ENCODE data around the gene PDZRN3.

Gene PDZRN3

DNA sequence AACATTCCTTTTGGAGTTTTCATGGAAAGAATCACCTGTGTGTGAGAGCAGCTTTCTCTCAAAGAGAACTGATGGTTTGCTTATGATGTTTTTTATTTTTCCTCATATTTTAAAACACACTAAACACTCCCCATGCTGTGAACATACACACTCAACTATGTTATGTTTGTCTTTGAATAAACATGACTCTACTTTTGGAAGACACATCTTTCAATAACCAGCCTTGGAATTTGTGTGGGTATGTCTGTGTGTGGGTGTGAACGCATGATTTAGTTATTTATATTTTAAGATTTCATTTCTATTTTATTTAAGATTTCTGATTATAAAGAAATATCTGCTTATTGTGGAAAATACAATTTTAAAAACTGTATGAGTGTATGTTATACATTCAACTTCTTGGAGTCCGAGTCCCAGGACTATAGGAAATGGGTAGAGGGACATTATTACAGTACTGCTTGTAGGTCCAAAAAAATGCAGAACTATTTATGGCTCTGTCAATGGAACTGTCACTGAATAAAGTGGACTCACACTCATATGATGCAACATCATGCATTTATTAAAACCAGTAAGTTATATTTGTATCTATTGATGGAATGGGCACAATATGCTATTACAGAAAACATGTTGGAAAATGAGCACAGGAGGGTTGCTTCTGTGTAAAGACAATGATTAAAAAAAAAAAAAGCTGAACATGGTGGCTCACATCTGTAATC, 43.5 kb downstream of the PDZRN3 start:
- no peak for ATAC-seq
- TF ChIP-seq ZFP30 (CRISPR knock-in tag; IDR thresholded peaks at IDR 0.05), result no peak
- TF ChIP-seq ZC3H10 (CRISPR knock-in tag; IDR thresholded peaks at IDR 0.05), result no peak
- no peak for TF ChIP-seq CSDC2 (CRISPR knock-in tag; IDR thresholded peaks at IDR 0.05)
- no peak for TF ChIP-seq ZNF70 (CRISPR knock-in tag; IDR thresholded peaks at IDR 0.05)
- no peak for TF ChIP-seq GLIS3 (CRISPR knock-in tag; IDR thresholded peaks at IDR 0.05)
- no peak for TF ChIP-seq ZNF8 (CRISPR knock-in tag; IDR thresholded peaks at IDR 0.05)
- TF ChIP-seq POU6F1 (CRISPR knock-in tag; IDR thresholded peaks at IDR 0.05; ENCODE audit: borderline replicate concordance, low read depth), result no peak
- no peak for TF ChIP-seq ZNF565 (CRISPR knock-in tag; conservative IDR thresholded peaks at IDR 0.05; ENCODE audit: low read depth)
- TF ChIP-seq ISL1 (CRISPR knock-in tag; IDR thresholded peaks at IDR 0.05), result no peak
- no peak for TF ChIP-seq SNAI2 (CRISPR knock-in tag; IDR thresholded peaks at IDR 0.05)
- no peak for TF ChIP-seq TOX (CRISPR knock-in tag; IDR thresholded peaks at IDR 0.05; ENCODE audit: borderline replicate concordance)
- TF ChIP-seq TCF4 (CRISPR knock-in tag; IDR thresholded peaks at IDR 0.05; ENCODE audit: borderline replicate concordance), result no peak
- TF ChIP-seq PPARA (CRISPR knock-in tag; IDR thresholded peaks at IDR 0.05; ENCODE audit: borderline replicate concordance), result no peak
- no peak for TF ChIP-seq ARNTL (CRISPR knock-in tag; IDR thresholded peaks at IDR 0.05; ENCODE audit: borderline replicate concordance, low read depth)
- TF ChIP-seq, protein P1, sequence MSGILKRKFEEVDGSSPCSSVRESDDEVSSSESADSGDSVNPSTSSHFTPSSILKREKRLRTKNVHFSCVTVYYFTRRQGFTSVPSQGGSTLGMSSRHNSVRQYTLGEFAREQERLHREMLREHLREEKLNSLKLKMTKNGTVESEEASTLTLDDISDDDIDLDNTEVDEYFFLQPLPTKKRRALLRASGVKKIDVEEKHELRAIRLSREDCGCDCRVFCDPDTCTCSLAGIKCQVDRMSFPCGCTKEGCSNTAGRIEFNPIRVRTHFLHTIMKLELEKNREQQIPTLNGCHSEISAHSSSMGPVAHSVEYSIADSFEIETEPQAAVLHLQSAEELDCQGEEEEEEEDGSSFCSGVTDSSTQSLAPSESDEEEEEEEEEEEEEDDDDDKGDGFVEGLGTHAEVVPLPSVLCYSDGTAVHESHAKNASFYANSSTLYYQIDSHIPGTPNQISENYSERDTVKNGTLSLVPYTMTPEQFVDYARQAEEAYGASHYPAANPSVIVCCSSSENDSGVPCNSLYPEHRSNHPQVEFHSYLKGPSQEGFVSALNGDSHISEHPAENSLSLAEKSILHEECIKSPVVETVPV (CRISPR knock-in tag; IDR thresholded peaks at IDR 0.05), result no peak
- TF ChIP-seq TSHZ2 (CRISPR knock-in tag; IDR thresholded peaks at IDR 0.05), result no peak
- no peak for TF ChIP-seq CREB5 (CRISPR knock-in tag; IDR thresholded peaks at IDR 0.05; ENCODE audit: low read depth)

DNA sequence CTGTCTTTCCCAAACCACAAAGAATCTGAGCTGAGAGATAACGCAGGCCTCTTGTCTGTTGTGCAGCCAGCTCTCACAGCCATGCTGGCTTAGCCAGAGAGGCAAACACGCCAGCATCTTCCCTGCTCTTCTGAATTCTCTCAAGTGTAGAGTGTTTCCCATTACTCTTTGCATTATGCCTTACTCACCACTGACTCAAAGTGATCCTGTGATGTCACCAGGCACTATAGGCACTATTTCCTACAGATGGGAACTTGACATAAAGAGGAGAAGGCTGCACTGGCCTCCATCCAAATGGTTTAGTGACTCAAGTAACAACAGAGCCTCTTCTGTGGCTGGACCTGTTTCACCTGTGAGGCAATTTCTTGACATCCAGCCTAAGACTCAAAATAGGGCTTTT, 44.4 kb downstream of the PDZRN3 start:
- peak; percentile 88 for ATAC-seq
- TF ChIP-seq CSDC2 (CRISPR knock-in tag; IDR thresholded peaks at IDR 0.05) (peak; percentile 46; the same call in 1 of the 2 replicates), TOX (CRISPR knock-in tag; IDR thresholded peaks at IDR 0.05; ENCODE audit: borderline replicate concordance) (peak; percentile 82; the same call in 1 of the 2 replicates), ZNF70 (CRISPR knock-in tag; IDR thresholded peaks at IDR 0.05) (no peak), OSR1 (CRISPR knock-in tag; IDR thresholded peaks at IDR 0.05) (no peak), GLIS3 (CRISPR knock-in tag; IDR thresholded peaks at IDR 0.05) (0 out of 2 replicates have a peak, but pooled peaks have one; percentile 30), ZFP3 (CRISPR knock-in tag; IDR thresholded peaks at IDR 0.05) (peak; percentile 40; the same call in 1 of the 2 replicates), ZNF565 (CRISPR knock-in tag; conservative IDR thresholded peaks at IDR 0.05; ENCODE audit: low read depth) (no peak), ZFP30 (CRISPR knock-in tag; IDR thresholded peaks at IDR 0.05) (no peak), POU6F1 (CRISPR knock-in tag; IDR thresholded peaks at IDR 0.05; ENCODE audit: borderline replicate concordance, low read depth) (no peak), RARB (CRISPR knock-in tag; IDR thresholded peaks at IDR 0.05) (0 out of 2 replicates have a peak, but pooled peaks have one; percentile 36), ARNTL (CRISPR knock-in tag; IDR thresholded peaks at IDR 0.05; ENCODE audit: borderline replicate concordance, low read depth) (no peak), TSHZ2 (CRISPR knock-in tag; IDR thresholded peaks at IDR 0.05) (no peak), ISL1 (CRISPR knock-in tag; IDR thresholded peaks at IDR 0.05) (peak; percentile 84), ZC3H10 (CRISPR knock-in tag; IDR thresholded peaks at IDR 0.05) (no peak), BACH2 (CRISPR knock-in tag; IDR thresholded peaks at IDR 0.05; ENCODE audit: borderline replicate concordance) (no peak)
- TF ChIP-seq, protein P2, sequence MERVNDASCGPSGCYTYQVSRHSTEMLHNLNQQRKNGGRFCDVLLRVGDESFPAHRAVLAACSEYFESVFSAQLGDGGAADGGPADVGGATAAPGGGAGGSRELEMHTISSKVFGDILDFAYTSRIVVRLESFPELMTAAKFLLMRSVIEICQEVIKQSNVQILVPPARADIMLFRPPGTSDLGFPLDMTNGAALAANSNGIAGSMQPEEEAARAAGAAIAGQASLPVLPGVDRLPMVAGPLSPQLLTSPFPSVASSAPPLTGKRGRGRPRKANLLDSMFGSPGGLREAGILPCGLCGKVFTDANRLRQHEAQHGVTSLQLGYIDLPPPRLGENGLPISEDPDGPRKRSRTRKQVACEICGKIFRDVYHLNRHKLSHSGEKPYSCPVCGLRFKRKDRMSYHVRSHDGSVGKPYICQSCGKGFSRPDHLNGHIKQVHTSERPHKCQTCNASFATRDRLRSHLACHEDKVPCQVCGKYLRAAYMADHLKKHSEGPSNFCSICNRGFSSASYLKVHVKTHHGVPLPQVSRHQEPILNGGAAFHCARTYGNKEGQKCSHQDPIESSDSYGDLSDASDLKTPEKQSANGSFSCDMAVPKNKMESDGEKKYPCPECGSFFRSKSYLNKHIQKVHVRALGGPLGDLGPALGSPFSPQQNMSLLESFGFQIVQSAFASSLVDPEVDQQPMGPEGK (CRISPR knock-in tag; IDR thresholded peaks at IDR 0.05; ENCODE audit: borderline replicate concordance), result no peak
- TF ChIP-seq, protein P1 (CRISPR knock-in tag; IDR thresholded peaks at IDR 0.05), result no peak
